Activated T-cell treated with anti-CD3 and anti-CD28 coated beads for 24 hours (primary cell): Measurements from ENCODE around the gene RCC1.
"Not testable (repeated sequence)": the region's sequence is repeated elsewhere in the genome, so short reads cannot be mapped to it uniquely, and the experiment has no call there.

Source experiments
- DNase-seq: peaks from one replicate; pipeline ENCODE4 v3.0.0-alpha.2; 2020; ENCODE audit warnings: low read depth

Gene RCC1, protein sequence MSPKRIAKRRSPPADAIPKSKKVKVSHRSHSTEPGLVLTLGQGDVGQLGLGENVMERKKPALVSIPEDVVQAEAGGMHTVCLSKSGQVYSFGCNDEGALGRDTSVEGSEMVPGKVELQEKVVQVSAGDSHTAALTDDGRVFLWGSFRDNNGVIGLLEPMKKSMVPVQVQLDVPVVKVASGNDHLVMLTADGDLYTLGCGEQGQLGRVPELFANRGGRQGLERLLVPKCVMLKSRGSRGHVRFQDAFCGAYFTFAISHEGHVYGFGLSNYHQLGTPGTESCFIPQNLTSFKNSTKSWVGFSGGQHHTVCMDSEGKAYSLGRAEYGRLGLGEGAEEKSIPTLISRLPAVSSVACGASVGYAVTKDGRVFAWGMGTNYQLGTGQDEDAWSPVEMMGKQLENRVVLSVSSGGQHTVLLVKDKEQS

GRCh38 chr1:28505406-28506187 is at the start of gene RCC1:
Gene RCC1 (plus strand): TSS chr1:28506043. CDS start chr1:28529867, 23,824 bp downstream.
- peak; percentile 94 for DNase-seq

DNA sequence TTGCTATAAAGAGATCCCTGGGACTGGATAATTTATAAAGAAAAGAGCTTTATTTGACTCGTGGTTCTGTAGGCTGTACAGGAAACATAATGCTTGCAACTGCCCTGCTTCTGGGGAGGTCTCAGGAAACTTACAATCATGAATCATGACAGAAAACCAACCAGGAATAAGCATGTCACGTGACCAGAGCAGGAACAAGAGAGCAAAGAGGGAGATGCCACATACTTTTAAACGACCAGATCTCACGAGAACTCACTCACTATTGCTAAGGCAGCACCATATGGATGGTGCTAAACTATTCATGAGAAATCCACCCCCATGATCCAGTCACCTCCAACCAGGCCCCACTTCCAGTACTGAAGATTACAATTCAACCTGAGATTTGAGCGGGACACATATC is 49.8 kb upstream of the RCC1 start:
- DNase-seq: no peak

DNA sequence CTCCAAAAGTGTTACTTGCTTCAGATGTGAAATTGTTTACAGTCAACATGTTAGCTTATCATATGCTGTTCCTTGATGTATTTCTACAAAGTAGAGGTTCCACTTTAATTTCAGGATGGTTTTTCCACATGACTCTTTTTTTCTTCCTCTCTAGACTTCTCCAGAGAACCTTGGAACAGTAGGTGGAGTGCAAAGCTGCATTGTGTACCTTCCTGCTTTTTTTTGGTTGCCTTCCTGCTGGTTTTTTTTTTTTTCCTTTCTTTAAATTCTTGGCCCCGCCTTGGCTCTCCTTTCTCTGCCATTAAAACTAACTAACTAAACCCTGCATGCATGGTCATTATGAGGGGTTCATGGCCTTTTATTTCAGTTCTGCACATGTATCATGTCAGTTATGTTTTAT is 48.2 kb upstream of the RCC1 start:
- no peak for DNase-seq

DNA sequence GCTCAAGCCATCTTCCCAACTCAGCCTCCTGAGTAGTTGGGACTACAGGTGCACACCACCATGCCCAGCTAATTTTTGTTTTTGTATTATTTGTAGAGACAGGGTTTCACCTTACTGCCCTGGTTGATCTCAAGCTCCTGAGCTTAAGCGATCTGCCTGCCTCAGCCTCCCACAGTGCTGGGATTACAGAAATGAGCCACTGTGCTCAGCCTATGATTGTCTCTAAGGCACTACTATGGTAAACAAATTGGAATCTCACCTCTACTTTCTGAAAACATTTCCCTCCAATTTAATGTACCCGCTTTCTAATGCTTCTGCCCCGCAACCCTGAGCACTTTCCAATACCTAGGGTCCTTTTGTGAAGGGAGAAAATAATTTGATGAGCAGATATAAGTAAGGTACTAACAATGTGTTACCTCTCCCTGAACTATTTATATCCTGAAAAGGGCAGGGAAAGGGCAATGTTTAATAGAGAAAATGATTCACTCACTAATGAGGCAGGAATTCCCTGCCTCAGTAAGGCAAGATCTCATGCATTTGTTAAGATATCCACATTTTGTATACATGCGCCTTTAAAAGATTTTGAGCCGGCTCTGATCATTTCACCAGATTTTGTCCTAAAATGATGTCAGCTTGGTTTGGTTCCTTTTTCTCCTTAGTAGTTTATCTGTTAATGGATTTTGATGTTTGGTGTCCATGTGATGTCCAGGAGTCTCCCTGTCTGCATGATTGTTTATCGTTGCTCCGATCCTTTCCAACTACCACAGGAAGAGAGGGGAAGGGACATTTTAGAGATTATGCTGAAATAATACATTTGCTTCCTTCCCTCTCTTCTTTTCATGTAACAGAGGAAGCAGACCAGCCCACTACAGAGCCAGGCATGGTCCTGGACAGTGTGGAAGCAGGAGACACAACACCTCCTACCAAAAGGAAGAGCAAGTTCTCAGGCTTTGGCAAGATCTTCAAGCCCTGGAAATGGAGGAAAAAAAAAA is 47.3 kb upstream of the RCC1 start:
- no peak for DNase-seq

GRCh38 chr1:28466226-28466778 is 39.5 kb upstream of the RCC1 start:
- DNase-seq: no peak

GRCh38 chr1:28470146-28470545 is 35.7 kb upstream of the RCC1 start:
- DNase-seq: no peak

DNA sequence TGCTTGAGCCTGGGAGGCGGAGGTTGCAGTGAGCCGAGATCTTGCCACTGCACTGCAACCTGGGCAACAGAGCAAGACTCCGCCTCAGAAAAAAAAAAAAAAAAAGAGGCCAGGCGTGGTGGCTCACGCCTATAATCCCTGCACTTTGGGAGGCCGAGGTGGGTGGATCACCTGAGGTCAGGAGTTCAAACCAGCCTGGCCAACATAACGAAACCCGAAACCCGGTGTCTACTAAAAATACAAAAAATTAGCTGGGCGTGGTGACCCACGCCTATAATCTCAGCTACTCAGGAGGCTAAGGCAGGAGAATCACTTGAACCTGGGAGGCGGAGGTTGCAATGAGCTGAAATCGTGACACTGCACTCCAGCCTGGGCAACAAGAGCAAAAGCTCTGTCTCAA is 26.3 kb upstream of the RCC1 start:
- DNase-seq: not testable (repeated sequence)

- DNase-seq: no peak
Observed at GRCh38 chr1:28480308-28480707, 25.5 kb upstream of the RCC1 start.

DNA sequence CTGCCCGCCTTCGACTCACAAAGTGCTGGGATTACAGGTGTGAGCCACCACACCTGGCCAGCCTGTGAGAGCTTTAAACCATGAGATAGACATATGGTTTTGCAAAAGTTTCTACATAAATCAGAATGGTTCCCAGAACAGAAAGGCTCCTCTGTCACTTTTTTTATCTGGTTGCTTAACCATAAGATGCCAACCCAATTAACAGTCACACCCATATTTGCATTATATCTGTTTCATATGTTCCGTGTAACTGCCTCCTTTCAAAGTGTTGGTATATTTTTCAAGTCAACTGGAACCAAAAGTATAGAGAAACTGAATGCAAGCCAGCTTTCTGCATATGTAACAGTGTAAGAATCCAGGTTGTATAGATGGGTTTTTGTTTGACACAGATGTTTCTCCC is 23.7 kb upstream of the RCC1 start:
- DNase-seq: no peak

- no peak for DNase-seq
Observed at GRCh38 chr1:28482702-28483101, 23.1 kb upstream of the RCC1 start.

DNA sequence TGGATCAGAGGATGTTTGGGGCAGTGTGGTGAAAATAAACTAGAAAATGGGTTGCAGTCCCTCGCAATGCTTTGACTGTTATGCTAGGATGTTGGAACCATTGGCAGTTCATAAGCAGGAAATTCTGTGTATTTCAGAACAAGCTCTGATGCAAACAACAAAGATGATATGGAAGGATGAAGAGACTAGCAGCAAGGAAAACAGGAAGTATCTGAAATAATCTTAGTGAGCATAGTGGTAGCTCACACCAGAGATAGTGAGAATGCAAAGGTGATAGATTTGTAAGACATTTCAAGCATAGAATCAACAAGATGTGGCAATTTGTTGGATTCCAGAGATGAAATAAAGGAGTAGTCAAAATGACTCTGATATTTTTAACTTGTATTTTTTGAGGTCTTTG is 11.1 kb upstream of the RCC1 start:
- DNase-seq: no peak

GRCh38 chr1:28499553-28499952 is 6.3 kb upstream of the RCC1 start:
- no peak for DNase-seq

GRCh38 chr1:28501925-28502324 is 3.9 kb upstream of the RCC1 start:
- DNase-seq: no peak

GRCh38 chr1:28503117-28503516 is 2.7 kb upstream of the RCC1 start:
- no peak for DNase-seq

- DNase-seq: no peak
Observed at GRCh38 chr1:28506907-28507246, 1.0 kb downstream of the RCC1 start.

- DNase-seq: peak; percentile 35
Observed at GRCh38 chr1:28507247-28507645, 1.4 kb downstream of the RCC1 start.

DNA sequence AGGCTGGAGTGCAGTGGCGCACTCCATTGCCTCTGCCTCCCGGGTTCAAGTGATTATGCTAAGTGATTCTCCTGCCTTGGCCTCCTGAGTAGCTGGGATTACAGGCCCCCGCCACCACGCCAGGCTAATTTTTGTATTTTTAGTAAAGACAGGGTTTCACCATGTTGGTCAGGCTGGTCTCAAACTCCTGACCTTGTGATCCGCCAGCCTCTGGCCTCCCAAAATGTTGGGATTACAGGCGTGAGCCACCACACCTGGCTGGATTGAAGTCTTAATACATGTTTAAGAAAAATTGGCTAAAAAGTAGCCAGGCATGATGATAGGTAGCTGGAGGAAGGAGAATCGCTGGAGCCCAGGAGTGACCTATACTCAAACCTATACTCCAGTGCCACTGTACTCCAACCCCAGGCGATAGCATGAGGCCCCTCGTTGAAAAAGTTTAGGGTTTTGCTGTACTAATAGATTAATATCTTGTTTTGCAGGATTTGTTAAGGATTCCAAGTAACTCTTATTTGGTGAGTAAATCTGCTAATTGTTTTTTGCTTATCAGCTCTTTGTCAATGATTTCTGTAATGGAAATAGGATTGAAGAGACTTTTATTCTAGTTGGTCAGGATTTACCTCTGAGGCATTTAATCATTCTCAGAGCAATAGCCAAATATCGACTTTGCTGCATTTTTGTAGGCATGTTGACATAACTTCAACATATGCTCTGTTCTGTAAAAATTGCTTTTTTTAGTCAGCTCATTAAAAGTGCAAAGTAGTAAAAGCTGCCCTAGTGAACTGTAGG is 2.0 kb downstream of the RCC1 start:
- peak; percentile 26 for DNase-seq

- peak; percentile 10 for DNase-seq
Observed at GRCh38 chr1:28508435-28508754, 2.6 kb downstream of the RCC1 start.

GRCh38 chr1:28509705-28510272 is 3.9 kb downstream of the RCC1 start:
- DNase-seq: peak; percentile 33

DNA sequence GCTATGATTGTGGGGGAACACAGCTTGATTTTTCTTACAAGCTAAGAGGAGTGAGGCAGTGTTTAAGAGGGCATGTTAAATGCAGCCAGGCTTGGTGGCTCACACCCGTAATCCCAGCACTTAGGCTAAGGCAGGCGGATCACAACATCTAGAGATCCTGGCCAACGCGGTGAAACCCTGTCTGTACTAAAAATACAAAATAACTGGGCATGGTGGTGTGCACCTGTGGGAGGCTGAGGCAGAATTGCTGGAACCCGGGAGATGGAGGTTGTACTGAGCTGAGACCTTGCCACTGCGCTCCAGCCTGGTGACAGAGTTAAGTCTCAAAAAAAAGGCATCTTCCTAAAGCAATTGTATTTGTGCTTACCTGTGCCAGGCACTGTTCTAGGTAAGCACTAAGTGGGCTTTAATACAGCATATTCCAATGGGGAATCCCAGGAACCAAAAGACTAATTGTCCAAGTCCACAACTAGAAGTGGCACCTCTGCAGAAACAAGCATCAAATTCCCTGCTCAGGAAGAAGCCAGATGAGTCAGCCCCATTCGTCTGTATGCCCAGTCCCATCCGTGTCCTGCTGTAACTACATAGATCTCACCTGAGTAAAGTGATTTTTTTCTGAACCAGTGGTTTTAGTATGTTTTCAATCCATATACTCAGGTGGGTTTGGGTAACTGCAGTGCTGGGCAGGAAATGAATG is 4.6 kb downstream of the RCC1 start:
- peak; percentile 47 for DNase-seq
